ENCODE measurements around the gene AMACR.

The AMACR gene

GRCh38 chr5:33999978-34000377 lies 7.9 kb downstream of the AMACR start:
- no peak overlapping the region for H3K4me3 ChIP-seq (ENCODE audit: low read length in 2 of 2)
- H3K23ac ChIP-seq (ENCODE audit: low read depth, low read length, poor library complexity), result no peak overlapping the region
- H2BK15ac ChIP-seq (ENCODE audit: low read length), result no peak overlapping the region
- H3K27me3 ChIP-seq (ENCODE audit: control insufficient read depth in 3 of 3, insufficient read depth in 3 of 3, low read depth in 1 of 3, low read length in 3 of 3), result no peaks in the 10 kb centered on the region
- DNase-seq (ENCODE audit: low spot score), result no peak
- no peak overlapping the region for H3K4ac ChIP-seq (ENCODE audit: low read length)
- no peak overlapping the region for H3K14ac ChIP-seq (ENCODE audit: low read length)
- peaks cover 18 to 21% of the 10 kb centered on the region in 2 donors for H3K4me1 ChIP-seq (ENCODE audit: control insufficient read depth in 2 of 2, insufficient read depth in 1 of 2, low read depth in 1 of 2, low read length in 2 of 2)
- H3K79me1 ChIP-seq (ENCODE audit: low read depth, low read length), result peaks cover 4% of the 10 kb centered on the region
- no peak overlapping the region for H3K18ac ChIP-seq (ENCODE audit: low read length)
- no peak overlapping the region for H2BK5ac ChIP-seq (ENCODE audit: low read length)
- no peak overlapping the region for H2BK12ac ChIP-seq (ENCODE audit: low read length)
- WGBS, 2 donors (ENCODE audit: extremely low coverage in 2 of 2, insufficient read length in 2 of 2, insufficient replicate concordance in 1 of 2), result no CpG with 5 or more reads among the region's 4 CpGs
- H3K4me2 ChIP-seq (ENCODE audit: insufficient read depth, low read length, poor library complexity, severe bottlenecking), result no peak overlapping the region
- H2AFZ ChIP-seq (ENCODE audit: low read length), result no peak overlapping the region
- peaks cover 0 to 2% of the 10 kb centered on the region in 2 donors for H3K9me3 ChIP-seq (replicated peaks in 1 of 2; ENCODE audit: control insufficient read depth in 2 of 2, insufficient read depth in 1 of 2, low read depth in 1 of 2, low read length in 2 of 2)
- H3K27ac ChIP-seq (replicated peaks; ENCODE audit: low read length), result no peak overlapping the region
- no peak overlapping the region for H2BK120ac ChIP-seq (ENCODE audit: low read depth, low read length)
- H3K36me3 ChIP-seq (replicated peaks in 1 of 2; ENCODE audit: control insufficient read depth in 2 of 2, insufficient read depth in 2 of 2, low read length in 2 of 2), result peaks cover 6 to 47% of the 10 kb centered on the region in 2 donors
- H2AK5ac ChIP-seq (ENCODE audit: low read depth, low read length), result no peak overlapping the region
- H3K9ac ChIP-seq (ENCODE audit: low read depth, low read length, poor library complexity), result no peak overlapping the region
- no peak overlapping the region for H4K8ac ChIP-seq (ENCODE audit: low read depth, low read length)
- no peak overlapping the region for H4K91ac ChIP-seq (ENCODE audit: low read depth, low read length, poor library complexity)

GRCh38 chr5:33997331-33997983 lies 10.4 kb downstream of the AMACR start:
- Histone ChIP-seq H2BK15ac (ENCODE audit: low read length) (no peak overlapping the region), H2BK5ac (ENCODE audit: low read length) (no peak overlapping the region), H3K18ac (ENCODE audit: low read length) (no peak overlapping the region), H2BK12ac (ENCODE audit: low read length) (no peak overlapping the region), H4K91ac (ENCODE audit: low read depth, low read length, poor library complexity) (no peak overlapping the region), H3K4me3 (ENCODE audit: low read length in 2 of 2) (no peak overlapping the region), H3K14ac (ENCODE audit: low read length) (no peak overlapping the region), H2BK120ac (ENCODE audit: low read depth, low read length) (no peak overlapping the region), H2AFZ (ENCODE audit: low read length) (no peak overlapping the region), H4K8ac (ENCODE audit: low read depth, low read length) (no peak overlapping the region), H3K4ac (ENCODE audit: low read length) (no peak overlapping the region), H3K36me3 (replicated peaks in 1 of 2; ENCODE audit: control insufficient read depth in 2 of 2, insufficient read depth in 2 of 2, low read length in 2 of 2) (peaks cover 3 to 28% of the 10 kb centered on the region in 2 donors), H3K27ac (replicated peaks; ENCODE audit: low read length) (no peak overlapping the region), H3K79me1 (ENCODE audit: low read depth, low read length) (no peaks in the 10 kb centered on the region), H3K9me3 (replicated peaks in 1 of 2; ENCODE audit: control insufficient read depth in 2 of 2, insufficient read depth in 1 of 2, low read depth in 1 of 2, low read length in 2 of 2) (no peaks in the 10 kb centered on the region), H2AK5ac (ENCODE audit: low read depth, low read length) (no peak overlapping the region), H3K27me3 (ENCODE audit: control insufficient read depth in 3 of 3, insufficient read depth in 3 of 3, low read depth in 1 of 3, low read length in 3 of 3) (no peaks in the 10 kb centered on the region), H3K4me1 (ENCODE audit: control insufficient read depth in 2 of 2, insufficient read depth in 1 of 2, low read depth in 1 of 2, low read length in 2 of 2) (peaks cover 7 to 9% of the 10 kb centered on the region in 2 donors), H3K23ac (ENCODE audit: low read depth, low read length, poor library complexity) (no peak overlapping the region), H3K9ac (ENCODE audit: low read depth, low read length, poor library complexity) (no peak overlapping the region), H3K4me2 (ENCODE audit: insufficient read depth, low read length, poor library complexity, severe bottlenecking) (no peak overlapping the region)
- no peak for DNase-seq (ENCODE audit: low spot score)
- no CpG with 5 or more reads among the region's 6 CpGs for WGBS, 2 donors (ENCODE audit: extremely low coverage in 2 of 2, insufficient read length in 2 of 2, insufficient replicate concordance in 1 of 2)

GRCh38 chr5:33995865-33996264 lies 12.0 kb downstream of the AMACR start:
- Histone ChIP-seq H3K4me3 (ENCODE audit: low read length in 2 of 2) (no peak overlapping the region), H2AK5ac (ENCODE audit: low read depth, low read length) (no peak overlapping the region), H2BK15ac (ENCODE audit: low read length) (no peak overlapping the region), H4K8ac (ENCODE audit: low read depth, low read length) (no peak overlapping the region), H3K23ac (ENCODE audit: low read depth, low read length, poor library complexity) (no peak overlapping the region), H4K91ac (ENCODE audit: low read depth, low read length, poor library complexity) (no peak overlapping the region), H2AFZ (ENCODE audit: low read length) (no peak overlapping the region), H2BK5ac (ENCODE audit: low read length) (no peak overlapping the region), H3K4me1 (ENCODE audit: control insufficient read depth in 2 of 2, insufficient read depth in 1 of 2, low read depth in 1 of 2, low read length in 2 of 2) (no peaks in the 10 kb centered on the region), H3K9me3 (replicated peaks in 1 of 2; ENCODE audit: control insufficient read depth in 2 of 2, insufficient read depth in 1 of 2, low read depth in 1 of 2, low read length in 2 of 2) (no peaks in the 10 kb centered on the region), H3K27ac (replicated peaks; ENCODE audit: low read length) (no peak overlapping the region), H3K4me2 (ENCODE audit: insufficient read depth, low read length, poor library complexity, severe bottlenecking) (no peak overlapping the region), H3K27me3 (ENCODE audit: control insufficient read depth in 3 of 3, insufficient read depth in 3 of 3, low read depth in 1 of 3, low read length in 3 of 3) (no peaks in the 10 kb centered on the region), H3K14ac (ENCODE audit: low read length) (no peak overlapping the region), H3K79me1 (ENCODE audit: low read depth, low read length) (no peaks in the 10 kb centered on the region), H3K9ac (ENCODE audit: low read depth, low read length, poor library complexity) (no peak overlapping the region), H2BK120ac (ENCODE audit: low read depth, low read length) (no peak overlapping the region), H3K18ac (ENCODE audit: low read length) (no peak overlapping the region), H3K4ac (ENCODE audit: low read length) (no peak overlapping the region), H3K36me3 (replicated peaks in 1 of 2; ENCODE audit: control insufficient read depth in 2 of 2, insufficient read depth in 2 of 2, low read length in 2 of 2) (peaks cover 3 to 25% of the 10 kb centered on the region in 2 donors), H2BK12ac (ENCODE audit: low read length) (no peak overlapping the region)
- WGBS, 2 donors (ENCODE audit: extremely low coverage in 2 of 2, insufficient read length in 2 of 2, insufficient replicate concordance in 1 of 2), result no CpG with 5 or more reads among the region's 2 CpGs
- DNase-seq (ENCODE audit: low spot score), result no peak

GRCh38 chr5:33994845-33995244 lies 13.0 kb downstream of the AMACR start:
- no peak overlapping the region for H3K4me2 ChIP-seq (ENCODE audit: insufficient read depth, low read length, poor library complexity, severe bottlenecking)
- peaks cover 3 to 25% of the 10 kb centered on the region in 2 donors for H3K36me3 ChIP-seq (replicated peaks in 1 of 2; ENCODE audit: control insufficient read depth in 2 of 2, insufficient read depth in 2 of 2, low read length in 2 of 2)
- H3K9ac ChIP-seq (ENCODE audit: low read depth, low read length, poor library complexity), result no peak overlapping the region
- no peak overlapping the region for H2AK5ac ChIP-seq (ENCODE audit: low read depth, low read length)
- H3K18ac ChIP-seq (ENCODE audit: low read length), result no peak overlapping the region
- no peak overlapping the region for H3K23ac ChIP-seq (ENCODE audit: low read depth, low read length, poor library complexity)
- no peaks in the 10 kb centered on the region for H3K27me3 ChIP-seq (ENCODE audit: control insufficient read depth in 3 of 3, insufficient read depth in 3 of 3, low read depth in 1 of 3, low read length in 3 of 3)
- H3K4me3 ChIP-seq (ENCODE audit: low read length in 2 of 2), result no peak overlapping the region
- no peak overlapping the region for H2BK15ac ChIP-seq (ENCODE audit: low read length)
- H3K79me1 ChIP-seq (ENCODE audit: low read depth, low read length), result no peaks in the 10 kb centered on the region
- H2AFZ ChIP-seq (ENCODE audit: low read length), result no peak overlapping the region
- no CpG with 5 or more reads among the region's 1 CpG for WGBS, 2 donors (ENCODE audit: extremely low coverage in 2 of 2, insufficient read length in 2 of 2, insufficient replicate concordance in 1 of 2)
- H3K14ac ChIP-seq (ENCODE audit: low read length), result no peak overlapping the region
- H3K9me3 ChIP-seq (replicated peaks in 1 of 2; ENCODE audit: control insufficient read depth in 2 of 2, insufficient read depth in 1 of 2, low read depth in 1 of 2, low read length in 2 of 2), result no peaks in the 10 kb centered on the region
- H2BK5ac ChIP-seq (ENCODE audit: low read length), result no peak overlapping the region
- no peak overlapping the region for H4K8ac ChIP-seq (ENCODE audit: low read depth, low read length)
- H2BK120ac ChIP-seq (ENCODE audit: low read depth, low read length), result no peak overlapping the region
- no peaks in the 10 kb centered on the region for H3K4me1 ChIP-seq (ENCODE audit: control insufficient read depth in 2 of 2, insufficient read depth in 1 of 2, low read depth in 1 of 2, low read length in 2 of 2)
- H3K4ac ChIP-seq (ENCODE audit: low read length), result no peak overlapping the region
- H3K27ac ChIP-seq (replicated peaks; ENCODE audit: low read length), result no peak overlapping the region
- no peak overlapping the region for H4K91ac ChIP-seq (ENCODE audit: low read depth, low read length, poor library complexity)
- no peak overlapping the region for H2BK12ac ChIP-seq (ENCODE audit: low read length)
- no peak for DNase-seq (ENCODE audit: low spot score)

All from neuronal stem cell (in vitro differentiated cells).